HG02970 (cell line): ENCODE results near the gene SRSF7.
"Not testable (repeated sequence)": the region's sequence is repeated elsewhere in the genome, so short reads cannot be mapped to it uniquely, and the experiment has no call there.

Experiments used
- ATAC-seq: cut with Tn5 transposase; IDR thresholded peaks from one replicate; pipeline ENCODE4 v1.9.1; 2021; ENCODE audit warnings: mild to moderate bottlenecking, moderate library complexity, moderate number of reproducible peaks; ENCODE audit not compliant: unreplicated experiment, low FRiP score

Gene SRSF7

GRCh38 chr2:38706846-38707345 lies 44.3 kb downstream of the SRSF7 start:
- no peak for ATAC-seq

DNA sequence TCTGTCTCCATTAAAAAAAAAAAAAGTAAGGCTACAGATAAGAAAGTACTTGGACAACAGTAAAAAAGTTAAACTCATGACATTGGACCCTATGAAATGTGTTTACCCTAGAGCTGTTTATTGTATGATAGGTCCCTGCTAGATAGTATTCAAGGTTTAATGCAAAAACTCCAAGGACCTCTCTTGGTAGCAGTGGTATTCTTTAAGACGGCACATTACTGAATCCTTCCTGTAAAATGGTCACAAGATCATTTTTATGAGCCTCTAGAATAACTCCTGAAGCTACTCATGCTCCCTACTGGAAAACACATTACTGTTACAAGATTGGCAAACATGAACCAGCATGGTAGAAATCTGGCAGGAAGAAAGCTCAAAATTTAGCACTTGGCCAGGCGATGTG lies 46.5 kb downstream of the SRSF7 start:
- ATAC-seq = no peak

GRCh38 chr2:38703336-38703735 lies 47.8 kb downstream of the SRSF7 start:
- ATAC-seq = not testable (repeated sequence)

DNA sequence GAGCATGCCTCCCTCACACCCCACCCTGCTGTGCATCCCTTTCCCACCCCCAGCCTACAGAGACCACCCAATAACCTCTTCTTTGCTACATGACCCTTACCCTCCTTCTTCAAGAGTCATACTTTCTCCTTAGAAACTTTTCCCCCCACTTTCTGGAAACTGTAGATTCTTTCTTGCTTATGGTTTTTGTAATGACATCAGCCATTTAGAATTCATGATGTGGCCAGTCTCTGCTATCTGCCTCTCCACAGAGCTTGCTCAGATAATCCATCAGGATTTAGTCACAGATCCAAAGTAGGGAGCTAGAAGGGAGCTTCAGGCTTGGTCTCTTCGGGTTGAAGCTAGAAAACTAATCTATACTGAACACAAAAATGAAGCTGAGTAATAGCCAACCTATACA lies 48.7 kb downstream of the SRSF7 start:
- ATAC-seq = no peak

DNA sequence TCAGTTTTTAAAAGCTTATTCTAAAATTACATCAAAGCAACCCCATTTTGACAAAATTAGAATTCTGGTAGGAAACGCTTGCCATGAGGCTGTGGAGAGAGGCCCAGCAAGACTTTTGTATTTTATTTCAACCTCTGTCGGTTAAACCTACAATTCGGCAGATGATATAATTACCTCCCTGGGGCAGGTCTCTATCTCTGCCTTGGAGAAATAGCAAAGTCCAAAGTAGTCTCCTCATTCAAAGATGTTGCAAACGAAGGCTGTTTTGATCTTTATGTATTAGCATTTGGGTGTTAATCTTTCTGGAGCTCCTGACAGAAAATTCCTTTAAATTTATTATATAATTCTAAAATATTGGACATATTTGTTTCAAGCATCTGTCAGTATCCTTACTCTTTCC lies 49.6 kb downstream of the SRSF7 start:
- ATAC-seq = no peak

GRCh38 chr2:38700881-38701458 lies 50.2 kb downstream of the SRSF7 start:
- ATAC-seq = no peak

GRCh38 chr2:38700113-38700785 lies 50.9 kb downstream of the SRSF7 start:
- no peak for ATAC-seq

GRCh38 chr2:38698467-38699003 lies 52.6 kb downstream of the SRSF7 start:
- no peak for ATAC-seq

DNA sequence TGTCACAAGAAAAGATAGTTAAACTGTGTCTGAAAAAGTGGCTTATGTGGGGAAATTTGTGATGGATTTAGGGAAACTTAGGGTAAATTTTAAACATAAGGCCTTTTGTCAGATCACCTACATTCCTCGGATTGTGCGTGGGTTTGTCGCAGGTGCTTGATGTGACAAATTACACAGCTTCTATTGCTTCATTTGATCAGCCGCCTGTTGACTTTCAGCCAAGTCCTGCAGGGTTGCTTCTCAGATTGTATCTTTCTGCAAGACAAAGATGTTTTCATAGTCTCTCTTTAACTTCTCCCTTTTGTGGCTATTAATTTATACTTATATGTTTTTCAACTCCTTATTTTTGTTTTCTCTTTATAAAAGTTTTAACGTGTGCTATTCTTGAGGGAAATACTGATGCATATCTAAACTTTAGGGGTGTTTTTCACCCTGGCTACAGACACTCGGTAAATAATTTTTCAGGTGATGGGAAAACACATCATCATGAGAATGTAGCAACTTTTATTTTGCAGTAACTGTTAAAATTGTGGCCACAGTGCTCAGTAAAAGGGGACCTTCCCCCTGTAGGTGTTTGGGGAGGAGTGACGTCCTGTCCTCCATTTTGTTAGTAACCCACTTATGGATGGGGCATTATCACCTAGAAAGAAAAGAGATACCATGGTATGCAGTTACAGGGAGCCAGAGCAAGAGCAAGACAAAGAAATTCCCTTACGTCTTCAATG lies 53.9 kb downstream of the SRSF7 start:
- no peak for ATAC-seq
